Liver (tissue), 9 donors: ENCODE results near the gene GPR183. TPM values are rescaled to one million over a fixed set of nuclear protein-coding genes. Genes with fewer than 3 reads are reported as not detected.

Source experiments
- DNase-seq: peaks from one replicate; pipeline ENCODE4 v3.0.0-alpha.2; 2017; ENCODE audit warnings: low spot score
- H3K27ac ChIP-seq, 2 donors: one replicate each; pipeline ENCODE4 v1.7.0; 2013; ENCODE audit warnings: inconsistent platforms in 2 of 2, low read length in 2 of 2, control low read depth in 1 of 2, low read depth in 1 of 2, mild to moderate bottlenecking in 1 of 2
- H3K27me3 ChIP-seq, 4 donors: one replicate each; pipeline versions ENCODE4 v1.6.1 to v1.7.0; 2013; ENCODE audit warnings: low read length in 3 of 4, inconsistent platforms in 1 of 4, mild to moderate bottlenecking in 1 of 4, moderate library complexity in 1 of 4; ENCODE audit not compliant: control insufficient read depth in 4 of 4, insufficient read depth in 4 of 4
- H3K36me3 ChIP-seq, 4 donors: one replicate each; pipeline versions ENCODE4 v1.6.1 to v1.7.0; 2013; ENCODE audit warnings: low read length in 3 of 4, mild to moderate bottlenecking in 3 of 4, low read depth in 1 of 4, moderate library complexity in 1 of 4; ENCODE audit not compliant: control insufficient read depth in 4 of 4, insufficient read depth in 3 of 4
- H3K4me1 ChIP-seq, 4 donors: one replicate each; pipeline versions ENCODE4 v1.6.1 to v1.7.0; 2013; ENCODE audit warnings: low read length in 3 of 4, mild to moderate bottlenecking in 3 of 4, moderate library complexity in 1 of 4; ENCODE audit not compliant: control insufficient read depth in 4 of 4, insufficient read depth in 4 of 4
- H3K4me3 ChIP-seq, 3 donors: one replicate each; pipeline versions ENCODE4 v1.6.1 to v1.7.0; 2013; ENCODE audit warnings: low read length in 3 of 3, control low read depth in 1 of 3, low read depth in 1 of 3, mild to moderate bottlenecking in 1 of 3
- H3K9ac ChIP-seq, 2 donors: one replicate each; pipeline ENCODE4 v1.7.0; 2013; ENCODE audit warnings: low read length in 2 of 2, mild to moderate bottlenecking in 2 of 2, moderate library complexity in 2 of 2, control low read depth in 1 of 2, low read depth in 1 of 2
- H3K9me3 ChIP-seq, 4 donors: one replicate each; pipeline versions ENCODE4 v1.6.1 to v1.7.0; 2013; ENCODE audit warnings: low read length in 3 of 4; ENCODE audit not compliant: control insufficient read depth in 4 of 4
- CTCF ChIP-seq: fragments of 150-350 bp; IDR thresholded peaks from 2 replicates; pipeline ENCODE4 v1.5.1; 2017; ENCODE audit warnings: improper control_type of control experiment, low read depth, low read length; ENCODE audit not compliant: missing input control
- FOXA2 ChIP-seq: IDR thresholded peaks from 2 replicates; pipeline ENCODE4 v1.6.1; 2016; ENCODE audit warnings: antibody characterized with exemption
- HNF4A ChIP-seq, 2 donors: conservative IDR thresholded peaks; 2 replicates each; pipeline ENCODE4 v1.6.1; 2016; ENCODE audit warnings: antibody characterized with exemption in 2 of 2, mild to moderate bottlenecking in 2 of 2
- HNF4G ChIP-seq: IDR thresholded peaks from 2 replicates; pipeline ENCODE4 v1.6.1; 2016; ENCODE audit warnings: antibody characterized with exemption
- REST ChIP-seq: IDR thresholded peaks from 2 replicates; pipeline ENCODE4 v1.6.1; 2016; ENCODE audit warnings: antibody characterized with exemption, mild to moderate bottlenecking
- YY1 ChIP-seq: IDR thresholded peaks from 2 replicates; pipeline ENCODE4 v1.6.1; 2016; ENCODE audit warnings: antibody characterized with exemption, mild to moderate bottlenecking
- WGBS: extraction: QIAGEN DNeasy Blood & Tissue Kit; methylation state at CpG from one replicate; pipeline ENCODE4 v1.1.7; 2013; 5-methylcytosine and 5-hydroxymethylcytosine counted together
- polyA plus RNA-seq, 2 donors: library from polyadenylated mRNA; stranded (reverse) in 1 of 2; unstranded in 1 of 2; fragments of 200-250 nt in 1 of 2; fragments of >200 nt in 1 of 2; fragmentation: Nextera tagmentation in 1 of 2; extraction: Ambion mirVana in 1 of 2; gene quantifications; one replicate each; pipeline versions ENCODE4 v1.2.1 to v1.2.3, GENCODE V29; 2013 to 2015
- total RNA-seq, 2 donors: library from RNA; depleted of rRNA; stranded (reverse); fragments of >200 nt; gene quantifications; one replicate each; pipeline ENCODE4 v1.2.3, GENCODE V29; 2014
- donor health status: healthy.
- donor health status: healthy.
- donor health status: healthy.
- donor health status: healthy.
- donor health status: healthy.

GPR183 gene
- total and polyA plus RNA-seq, 4 donors: 0.89 to 4.3 (median 2.9) TPM

- no peak for TF ChIP-seq REST
Observed at GRCh38 chr13:99335603-99336002, 28.4 kb upstream of the GPR183 start (continued).

- Histone ChIP-seq H3K9ac (no peak overlapping the region), H3K36me3 (peaks cover 0 to 2% (median 0%) of the 10 kb centered on the region in 4 donors), H3K4me1 (peaks cover 0 to 7% (median 1%) of the 10 kb centered on the region in 4 donors), H3K27ac (no peak overlapping the region), H3K4me3 (no peak overlapping the region), H3K27me3 (no peaks in the 10 kb centered on the region), H3K9me3 (no peaks in the 10 kb centered on the region)
- TF ChIP-seq FOXA2 (no peak), REST (no peak)
- no peak for DNase-seq
- WGBS: 95% methylated on average over 2 of the region's 2 CpGs
Observed at GRCh38 chr13:99335087-99335486, 27.9 kb upstream of the GPR183 start.

GRCh38 chr13:99334221-99334620, 27.0 kb upstream of the GPR183 start:
- H3K27me3 ChIP-seq: no peaks in the 10 kb centered on the region
- no peak overlapping the region for H3K9ac ChIP-seq
- H3K27ac ChIP-seq: no peak overlapping the region
- H3K4me1 ChIP-seq: peaks cover 0 to 2% (median 0%) of the 10 kb centered on the region in 4 donors
- TF ChIP-seq YY1 (no peak), HNF4G (no peak), HNF4A (conservative IDR thresholded peaks at IDR 0.05) (no peak), CTCF (no peak)
- no peaks in the 10 kb centered on the region for H3K9me3 ChIP-seq
- DNase-seq: no peak
- H3K36me3 ChIP-seq: peaks cover 0 to 6% (median 0%) of the 10 kb centered on the region in 4 donors
- WGBS: 94% methylated on average over 3 of the region's 3 CpGs
- no peak overlapping the region for H3K4me3 ChIP-seq
